Ovary (tissue), 9 donors: ENCODE measurements around the gene GREM2. TPM values are rescaled to one million over a fixed set of nuclear protein-coding genes. Genes with fewer than 3 reads are reported as not detected.

Experiments used
- DNase-seq, 5 donors: peaks; one replicate each; pipeline ENCODE4 v3.0.0-alpha.2; 2019 to 2020
- H3K27ac ChIP-seq, 2 donors: fragments of 200-600 bp; one replicate each; pipeline versions ENCODE4 v1.5.1 to v1.8.0; 2019 to 2022
- H3K27me3 ChIP-seq: fragments of 200-600 bp; one replicate; pipeline ENCODE4 v1.8.0; 2022
- H3K36me3 ChIP-seq: fragments of 200-600 bp; sonication (generic); one replicate; pipeline ENCODE4 v1.5.1; 2019
- H3K4me1 ChIP-seq: one replicate; pipeline ENCODE4 v1.8.1; 2013; ENCODE audit warnings: mild to moderate bottlenecking, moderate library complexity; ENCODE audit not compliant: insufficient read depth
- H3K4me3 ChIP-seq: fragments of 200-600 bp; sonication (generic); one replicate; pipeline ENCODE4 v1.5.1; 2017
- H3K9me3 ChIP-seq, 2 donors: fragments of 200-600 bp in 1 of 2; sonication (generic) in 1 of 2; one replicate each; pipeline versions ENCODE4 v1.5.1 to v1.8.1; 2013 to 2019; ENCODE audit warnings: mild to moderate bottlenecking in 1 of 2, moderate library complexity in 1 of 2
- CTCF ChIP-seq, 3 donors: fragments of 450-650 bp in 2 of 3; fragments of 200-600 bp in 1 of 3; IDR thresholded peaks; one replicate each; pipeline versions ENCODE4 v1.5.1 to v1.8.0; 2016 to 2022; ENCODE audit warnings: antibody characterized with exemption in 3 of 3, mild to moderate bottlenecking in 1 of 3
- EP300 ChIP-seq: sonication (generic); formaldehyde crosslinking; IDR thresholded peaks from one replicate; pipeline ENCODE4 v1.6.1; 2017; ENCODE audit warnings: antibody characterized with exemption
- POLR2A ChIP-seq: fragments of 450-650 bp; IDR thresholded peaks from one replicate; pipeline ENCODE4 v1.6.1; 2017; ENCODE audit warnings: antibody characterized with exemption, mild to moderate bottlenecking, moderate library complexity
- WGBS, 3 donors: extraction: QIAGEN DNeasy Blood & Tissue Kit in 1 of 3; methylation state at CpG; one replicate each; pipeline versions ENCODE4 v1.1.5 to v1.1.7; 2013 to 2017; 5-methylcytosine and 5-hydroxymethylcytosine counted together
- intact Hi-C, 4 donors: fragments of 100-400 bp; cut with DNase I; formaldehyde crosslinking; loops; one replicate each; pipeline versions ENCODE4 v1.11.0 to v1.15.1; 2022 to 2023
- polyA plus RNA-seq, 2 donors: library from polyadenylated mRNA; stranded (reverse); fragments of 200-250 nt in 1 of 2; fragments of 350-450 nt in 1 of 2; fragmentation: Illumina TruSeq in 1 of 2; extraction: RNeasy Lipid Tissue Mini Kit (QIAGEN cat#74804) in 1 of 2; gene quantifications; one replicate each; pipeline ENCODE4 v1.2.3, GENCODE V29; 2013 to 2014
- total RNA-seq, 7 donors: library from RNA; depleted of rRNA in 2 of 7; stranded (reverse); fragments of >200 nt in 2 of 7; fragmentation: NEBNext Ultra II Directional in 3 of 7; extraction: Animal tissue kit (Norgen Biotek cat#: 25700) in 3 of 7; gene quantifications; one replicate each; pipeline versions ENCODE4 v1.1.0 to v1.2.4, GENCODE V29; 2016 to 2023
- donor health status: DM: no; HTN: no; CAD: no; lungs with moderate emphysema.
- donor health status: DM: no; HTN: no; CAD: no.
- donor health status: Bipolar disorder and iron deficiency.
- donor health status: DM: yes; HTN: yes; CAD: no.
- donor health status: DM: no; HTN: no; CAD: no.
- donor health status: DM: yes; HTN: yes; CAD: no.

The GREM2 gene
- total and polyA plus RNA-seq, 9 donors, result 0.95 to 16.7 (median 5.4) TPM

GRCh38 chr1:240506176-240506575 is 105.8 kb downstream of the GREM2 start:
- no peak overlapping the region for H3K4me3 ChIP-seq
- WGBS, 3 donors, result 83 to 87% (median 84%) methylated on average over 4 of the region's 4 CpGs
- no peaks in the 10 kb centered on the region for H3K4me1 ChIP-seq
- intact Hi-C loops, result no loop called here
- H3K27ac ChIP-seq, result no peak overlapping the region
- no peaks in the 10 kb centered on the region for H3K36me3 ChIP-seq
- H3K9me3 ChIP-seq, result no peaks in the 10 kb centered on the region
- no peaks in the 10 kb centered on the region for H3K27me3 ChIP-seq
- TF ChIP-seq CTCF (IDR thresholded peaks at IDR 0.05) (no peak), POLR2A (no peak), EP300 (no peak)
- no peak for DNase-seq

GRCh38 chr1:240503558-240503957 is 108.4 kb downstream of the GREM2 start:
- TF ChIP-seq POLR2A (no peak), CTCF (IDR thresholded peaks at IDR 0.05) (no peak), EP300 (no peak)
- no peaks in the 10 kb centered on the region for H3K9me3 ChIP-seq
- WGBS, 3 donors, result 30 to 85% (median 45%) methylated on average over 1 of the region's 1 CpG
- no peak overlapping the region for H3K4me3 ChIP-seq
- DNase-seq, result no peak
- H3K27ac ChIP-seq, result no peak overlapping the region
- intact Hi-C loops, result no loop called here
- H3K4me1 ChIP-seq, result no peaks in the 10 kb centered on the region
- H3K27me3 ChIP-seq, result no peaks in the 10 kb centered on the region
- no peaks in the 10 kb centered on the region for H3K36me3 ChIP-seq

- Histone ChIP-seq H3K27me3 (no peaks in the 10 kb centered on the region), H3K9me3 (no peaks in the 10 kb centered on the region), H3K36me3 (no peaks in the 10 kb centered on the region), H3K4me1 (no peaks in the 10 kb centered on the region), H3K27ac (no peak overlapping the region), H3K4me3 (no peak overlapping the region)
- 70 to 75% (median 73%) methylated on average over 4 of the region's 4 CpGs for WGBS, 3 donors
- intact Hi-C loops, result no loop called here
- DNase-seq, result no peak
- TF ChIP-seq EP300 (no peak), POLR2A (no peak), CTCF (IDR thresholded peaks at IDR 0.05) (no peak)
Measured at GRCh38 chr1:240503036-240503435, 108.9 kb downstream of the GREM2 start.

GRCh38 chr1:240501115-240501514 is 110.8 kb downstream of the GREM2 start:
- intact Hi-C loops, result no loop called here
- 60 to 71% (median 61%) methylated on average over 2 of the region's 2 CpGs for WGBS, 3 donors
- Histone ChIP-seq H3K27ac (no peak overlapping the region), H3K36me3 (no peaks in the 10 kb centered on the region), H3K9me3 (no peaks in the 10 kb centered on the region), H3K4me3 (no peak overlapping the region), H3K4me1 (no peaks in the 10 kb centered on the region), H3K27me3 (no peaks in the 10 kb centered on the region)
- DNase-seq, result no peak
- no peak for TF ChIP-seq POLR2A
- no peak for TF ChIP-seq EP300
- TF ChIP-seq CTCF (IDR thresholded peaks at IDR 0.05), result no peak

GRCh38 chr1:240500647-240501046 is 111.3 kb downstream of the GREM2 start:
- 91 to 96% (median 91%) methylated on average over 4 of the region's 4 CpGs for WGBS, 3 donors
- no peaks in the 10 kb centered on the region for H3K9me3 ChIP-seq
- H3K4me1 ChIP-seq, result no peaks in the 10 kb centered on the region
- H3K4me3 ChIP-seq, result no peak overlapping the region
- H3K36me3 ChIP-seq, result no peaks in the 10 kb centered on the region
- H3K27ac ChIP-seq, result no peak overlapping the region
- TF ChIP-seq EP300, result no peak
- no peak for TF ChIP-seq POLR2A
- no peak for TF ChIP-seq CTCF (IDR thresholded peaks at IDR 0.05)
- no peaks in the 10 kb centered on the region for H3K27me3 ChIP-seq
- intact Hi-C loops, result no loop called here
- no peak for DNase-seq
